ENCODE measurements around the gene KRT5. TPM values are rescaled to one million over a fixed set of nuclear protein-coding genes. Genes with fewer than 3 reads are reported as not detected.

Gene KRT5
- total and polyA plus RNA-seq, 2 donors (not counting 1 experiment from before 2014, with no cell fraction given), result 0.82 TPM; not detected in 1

- H2AFZ ChIP-seq (ENCODE audit: low read length), result no peak overlapping the region
- no peaks in the 10 kb centered on the region for H3K9me3 ChIP-seq (ENCODE audit: control insufficient read depth, insufficient read depth, low read depth, low read length)
- H3K4me3 ChIP-seq (replicated peaks in 1 of 4; ENCODE audit: control extremely low read depth in 1 of 4, insufficient read depth in 1 of 4, low read depth in 3 of 4, low read length in 4 of 4), result no peak overlapping the region
- H3K79me2 ChIP-seq (ENCODE audit: control insufficient read depth, insufficient read depth, low read length), result no peaks in the 10 kb centered on the region
- no peaks in the 10 kb centered on the region for H4K20me1 ChIP-seq (ENCODE audit: control insufficient read depth, extremely low read depth, insufficient read depth, low read length)
- no peaks in the 10 kb centered on the region for H3K27me3 ChIP-seq (ENCODE audit: control insufficient read depth, insufficient read depth, low read length)
- no peaks in the 10 kb centered on the region for H3K4me1 ChIP-seq (ENCODE audit: control insufficient read depth, extremely low read depth, insufficient read depth, low read length)
- H3K36me3 ChIP-seq (ENCODE audit: control insufficient read depth, insufficient read depth, low read length), result no peaks in the 10 kb centered on the region
- H3K9ac ChIP-seq (ENCODE audit: insufficient read depth, low read length), result no peak overlapping the region
- no peak overlapping the region for H3K4me2 ChIP-seq (ENCODE audit: extremely low read depth, insufficient read depth, low read length)
- H3K27ac ChIP-seq (ENCODE audit: insufficient read depth, low read length), result no peak overlapping the region
- no peak for TF ChIP-seq CTCF (conservative IDR thresholded peaks at IDR 0.05 in 1 of 2, IDR thresholded peaks at IDR 0.05 in 1 of 2; ENCODE audit: low read depth in 1 of 2, low read length in 2 of 2)
- no peak for TF ChIP-seq EZH2 (IDR thresholded peaks at IDR 0.05; ENCODE audit: low read length, missing control alignments)
- no peak for DNase-seq (ENCODE audit: low read depth in 2 of 2)
Observed at GRCh38 chr12:52525661-52526499, 5.7 kb upstream of the KRT5 start.

GRCh38 chr12:52524898-52525591 is 4.9 kb upstream of the KRT5 start:
- no peaks in the 10 kb centered on the region for H3K4me1 ChIP-seq (ENCODE audit: control insufficient read depth, extremely low read depth, insufficient read depth, low read length)
- H3K27me3 ChIP-seq (ENCODE audit: control insufficient read depth, insufficient read depth, low read length), result no peaks in the 10 kb centered on the region

More at GRCh38 chr12:52524898-52525591, 4.9 kb upstream of the KRT5 start:
- no peak overlapping the region for H3K9ac ChIP-seq (ENCODE audit: insufficient read depth, low read length)
- H3K36me3 ChIP-seq (ENCODE audit: control insufficient read depth, insufficient read depth, low read length), result no peaks in the 10 kb centered on the region
- H3K4me2 ChIP-seq (ENCODE audit: extremely low read depth, insufficient read depth, low read length), result no peak overlapping the region
- H3K9me3 ChIP-seq (ENCODE audit: control insufficient read depth, insufficient read depth, low read depth, low read length), result no peaks in the 10 kb centered on the region
- DNase-seq (ENCODE audit: low read depth in 2 of 2), result no peak
- no peak overlapping the region for H3K27ac ChIP-seq (ENCODE audit: insufficient read depth, low read length)
- no peak overlapping the region for H3K4me3 ChIP-seq (replicated peaks in 1 of 4; ENCODE audit: control extremely low read depth in 1 of 4, insufficient read depth in 1 of 4, low read depth in 3 of 4, low read length in 4 of 4)
- H4K20me1 ChIP-seq (ENCODE audit: control insufficient read depth, extremely low read depth, insufficient read depth, low read length), result no peaks in the 10 kb centered on the region
- TF ChIP-seq CTCF (conservative IDR thresholded peaks at IDR 0.05 in 1 of 2, IDR thresholded peaks at IDR 0.05 in 1 of 2; ENCODE audit: low read depth in 1 of 2, low read length in 2 of 2) (no peak), EZH2 (IDR thresholded peaks at IDR 0.05; ENCODE audit: low read length, missing control alignments) (no peak)
- no peak overlapping the region for H2AFZ ChIP-seq (ENCODE audit: low read length)
- no peaks in the 10 kb centered on the region for H3K79me2 ChIP-seq (ENCODE audit: control insufficient read depth, insufficient read depth, low read length)
